HG02588 (cell line): ENCODE results near the gene FXYD2.

Experiments
- ATAC-seq: cut with Tn5 transposase; IDR thresholded peaks from one replicate; pipeline ENCODE4 v1.9.1; 2021; ENCODE audit warnings: mild to moderate bottlenecking, moderate library complexity; ENCODE audit not compliant: unreplicated experiment

The FXYD2 gene

GRCh38 chr11:117805045-117805444, 19.5 kb downstream of the FXYD2 start:
- ATAC-seq = no peak

GRCh38 chr11:117803896-117804295, 20.6 kb downstream of the FXYD2 start:
- ATAC-seq = no peak

GRCh38 chr11:117799634-117800033, 24.9 kb downstream of the FXYD2 start:
- ATAC-seq = no peak

GRCh38 chr11:117796872-117797529, 27.5 kb downstream of the FXYD2 start, which contains the start of gene DSCAML1:
DSCAML1 (minus strand) TSS chr11:117797216; CDS start chr11:117797079, 137 bp downstream.
- no peak for ATAC-seq

GRCh38 chr11:117796456-117796871, 28.1 kb downstream of the FXYD2 start:
- no peak for ATAC-seq

GRCh38 chr11:117795638-117796455, 28.7 kb downstream of the FXYD2 start:
- no peak for ATAC-seq

GRCh38 chr11:117794772-117795629, 29.5 kb downstream of the FXYD2 start:
- ATAC-seq = no peak

GRCh38 chr11:117794135-117794534, 30.4 kb downstream of the FXYD2 start:
- no peak for ATAC-seq

- no peak for ATAC-seq
These were observed 31.0 kb downstream of the FXYD2 start for GRCh38 chr11:117793583-117793982.

GRCh38 chr11:117792992-117793391, 31.6 kb downstream of the FXYD2 start:
- no peak for ATAC-seq

GRCh38 chr11:117792241-117792640, 32.3 kb downstream of the FXYD2 start:
- no peak for ATAC-seq

- ATAC-seq = no peak
These were observed 34.3 kb downstream of the FXYD2 start for GRCh38 chr11:117790279-117790678.

GRCh38 chr11:117789241-117789640, 35.3 kb downstream of the FXYD2 start:
- no peak for ATAC-seq

- ATAC-seq = no peak
These were observed 38.2 kb downstream of the FXYD2 start for GRCh38 chr11:117786135-117786870.

- no peak for ATAC-seq
These were observed 42.4 kb downstream of the FXYD2 start for GRCh38 chr11:117782101-117782500.

GRCh38 chr11:117781627-117782026, 42.9 kb downstream of the FXYD2 start:
- no peak for ATAC-seq

- ATAC-seq = no peak
These were observed 44.1 kb downstream of the FXYD2 start for GRCh38 chr11:117780456-117780855.

- no peak for ATAC-seq
These were observed 50.0 kb downstream of the FXYD2 start for GRCh38 chr11:117774553-117774952.

- ATAC-seq = no peak
These were observed 52.2 kb downstream of the FXYD2 start for GRCh38 chr11:117772360-117772759.

GRCh38 chr11:117771841-117772240, 52.7 kb downstream of the FXYD2 start:
- no peak for ATAC-seq

- ATAC-seq = no peak
These were observed 53.3 kb downstream of the FXYD2 start for GRCh38 chr11:117771197-117771596.
